GM19468 (cell line): ENCODE measurements around the gene MGAT4C.
"Not testable (repeated sequence)": the region's sequence is repeated elsewhere in the genome, so short reads cannot be mapped to it uniquely, and the experiment has no call there.

ENCODE experiments used
- ATAC-seq: cut with Tn5 transposase; IDR thresholded peaks from one replicate; pipeline ENCODE4 v1.9.1; 2021; ENCODE audit warnings: mild to moderate bottlenecking, moderate library complexity, moderate number of reproducible peaks; ENCODE audit not compliant: unreplicated experiment; ENCODE audit errors: extremely low read depth

The MGAT4C gene

DNA sequence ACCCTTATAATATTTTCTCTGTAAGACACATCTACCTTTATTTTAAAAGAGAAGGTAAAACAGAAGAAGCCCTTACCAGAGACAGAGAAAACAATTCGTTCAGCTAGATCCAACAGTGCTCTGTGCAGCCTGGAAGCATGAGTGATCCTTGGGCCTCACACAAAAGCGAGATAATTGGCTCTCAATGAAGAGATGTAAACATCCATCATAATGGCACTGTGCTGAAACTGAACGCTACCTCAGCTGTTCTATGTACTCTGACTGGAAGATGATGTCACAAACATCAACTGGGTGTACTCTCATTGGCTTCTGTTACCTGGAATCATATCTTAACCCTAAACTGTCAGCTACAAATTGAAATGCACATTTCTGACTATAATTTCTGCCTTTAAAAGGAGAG lies at the start of gene MGAT4C:
Gene MGAT4C, minus strand, starts transcription at position 229 of the 400 bp plus-strand sequence.
- ATAC-seq, result no peak

DNA sequence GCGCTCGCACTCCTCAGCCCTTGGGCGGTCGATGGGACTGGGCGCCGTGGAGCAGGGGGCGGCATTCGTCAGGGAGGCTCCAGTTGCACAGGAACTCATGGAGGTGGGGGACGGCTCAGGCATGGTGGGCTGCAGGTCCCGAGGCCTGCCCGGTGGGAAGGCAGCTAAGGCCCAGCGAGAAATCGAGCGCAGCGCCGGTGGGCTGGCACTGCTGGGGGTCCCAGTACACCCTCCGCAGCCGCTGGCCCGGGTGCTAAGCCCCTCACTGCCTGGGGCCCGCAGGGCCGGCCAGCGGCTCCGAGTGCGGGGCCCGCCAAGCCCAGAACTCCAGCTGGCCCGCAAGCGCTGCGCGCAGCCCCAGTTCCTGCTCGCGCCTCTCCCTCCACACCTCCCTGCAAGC lies 40.2 kb upstream of the MGAT4C start:
- not testable (repeated sequence) for ATAC-seq

DNA sequence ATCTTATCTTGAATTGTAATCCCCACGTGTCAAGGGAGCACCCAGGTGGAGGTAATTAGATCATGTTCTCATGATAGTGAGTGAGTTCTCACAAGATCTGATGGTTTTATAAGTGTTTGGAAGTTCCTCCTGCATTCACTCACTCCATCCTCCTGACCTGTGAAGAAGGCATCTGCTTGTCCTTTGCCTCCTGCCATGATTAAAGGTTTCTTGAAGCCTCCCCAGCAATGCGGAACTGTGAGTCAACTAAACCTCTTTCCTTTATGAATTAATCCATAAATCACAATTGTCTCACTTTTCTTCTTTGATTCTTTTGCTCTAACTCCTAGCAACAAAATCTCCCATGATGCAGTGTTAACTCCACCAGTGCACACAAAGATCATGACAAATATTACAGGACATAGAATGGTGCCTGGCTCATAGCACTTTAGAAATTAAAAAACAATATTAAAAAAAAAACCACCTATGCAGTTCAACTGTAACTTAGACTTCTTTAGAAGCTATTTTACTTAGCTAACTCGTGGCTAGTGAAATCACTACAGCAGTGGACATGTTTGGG lies 37.6 kb upstream of the MGAT4C start:
- ATAC-seq, result no peak

DNA sequence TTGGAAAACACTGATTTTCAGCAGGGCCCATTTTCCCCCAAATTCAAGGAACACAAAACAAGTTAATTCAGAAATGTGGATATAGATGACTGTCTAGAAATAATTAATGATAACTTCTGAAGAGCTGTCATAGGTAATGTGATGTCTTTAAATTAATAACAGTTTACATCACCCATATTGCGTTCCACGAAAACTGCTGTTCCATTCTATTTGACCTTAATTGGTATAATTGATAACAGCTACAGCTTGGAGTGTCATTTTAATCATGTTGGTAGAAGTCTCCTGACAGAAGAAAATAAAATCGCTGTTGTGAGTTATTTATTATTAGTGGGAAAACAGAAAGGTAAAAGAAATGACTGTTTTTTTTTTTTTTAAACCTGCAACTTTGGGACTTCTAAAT lies 36.3 kb upstream of the MGAT4C start:
- no peak for ATAC-seq

DNA sequence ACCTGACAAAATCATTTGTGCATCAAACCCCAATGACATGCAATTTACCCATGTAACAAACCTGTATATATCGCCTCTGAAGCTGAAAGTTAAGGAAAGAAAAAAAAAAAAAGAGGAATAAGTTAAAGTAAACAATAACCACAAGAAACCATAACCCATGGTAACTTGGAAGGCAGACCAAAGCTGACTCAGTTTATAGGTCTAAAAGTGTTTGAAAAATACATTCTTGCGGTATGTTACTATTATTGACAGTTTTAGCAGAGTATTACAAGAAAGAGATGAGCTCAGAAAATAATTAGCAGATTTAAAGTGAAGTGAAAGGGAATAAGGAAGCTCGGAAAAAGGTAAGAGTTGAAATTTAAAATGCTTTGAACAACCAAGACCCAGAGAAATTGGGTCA lies 34.4 kb upstream of the MGAT4C start:
- no peak for ATAC-seq

DNA sequence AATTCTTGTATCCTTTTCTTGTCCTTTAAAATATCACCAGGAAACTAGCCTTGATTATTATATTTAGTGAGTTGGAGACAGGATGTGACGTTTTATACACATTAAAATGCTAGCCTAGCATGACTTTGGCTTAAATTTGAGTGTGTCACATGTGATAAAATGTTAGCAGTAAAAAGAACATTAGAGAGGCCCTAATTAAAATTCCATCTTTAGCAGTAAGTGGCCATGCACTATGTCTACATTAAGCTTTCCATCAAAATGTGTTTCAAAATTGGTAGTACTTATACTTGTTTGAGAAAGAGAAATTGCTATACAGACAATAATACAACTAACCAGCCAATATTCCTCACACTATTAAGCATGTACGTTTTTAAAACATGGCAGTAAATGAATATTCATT lies 29.9 kb upstream of the MGAT4C start:
- no peak for ATAC-seq

DNA sequence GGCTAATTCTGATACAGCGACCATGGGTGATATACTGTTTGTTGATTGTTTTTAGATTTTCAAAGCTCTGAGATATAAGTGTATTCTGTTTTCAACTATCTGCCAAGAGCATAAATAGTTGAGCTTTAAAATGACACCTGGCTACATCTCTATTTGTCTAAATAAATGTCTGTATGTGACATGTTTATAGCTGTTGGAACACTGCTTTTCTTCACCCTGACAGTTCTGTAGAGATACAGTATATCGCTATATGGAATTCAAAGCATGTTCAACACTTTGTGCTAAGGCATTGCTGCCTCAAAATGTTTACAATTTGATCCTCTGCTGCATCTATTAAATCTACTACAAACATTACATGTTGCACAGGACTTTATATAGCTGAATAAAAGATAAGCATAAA lies 27.4 kb upstream of the MGAT4C start:
- no peak for ATAC-seq

DNA sequence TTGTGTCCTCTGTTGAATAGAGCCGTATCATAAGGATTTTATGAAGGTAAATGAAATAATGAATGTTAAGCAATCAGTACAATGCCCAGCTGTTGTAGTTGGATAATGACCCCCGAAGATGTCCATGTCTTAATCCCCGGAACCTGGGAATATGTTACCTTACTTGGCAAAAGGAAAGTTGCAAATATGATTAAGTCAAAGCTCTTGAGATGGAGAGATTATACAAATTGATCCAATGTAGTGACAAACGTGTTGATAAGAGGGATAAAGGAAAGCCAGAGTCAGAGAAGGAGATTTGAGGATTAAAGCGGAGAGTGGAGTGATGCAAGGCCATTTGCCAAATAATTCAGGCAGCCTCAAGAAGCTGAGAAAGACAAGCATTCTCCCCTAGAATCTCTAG lies 19.2 kb upstream of the MGAT4C start:
- ATAC-seq, result no peak

DNA sequence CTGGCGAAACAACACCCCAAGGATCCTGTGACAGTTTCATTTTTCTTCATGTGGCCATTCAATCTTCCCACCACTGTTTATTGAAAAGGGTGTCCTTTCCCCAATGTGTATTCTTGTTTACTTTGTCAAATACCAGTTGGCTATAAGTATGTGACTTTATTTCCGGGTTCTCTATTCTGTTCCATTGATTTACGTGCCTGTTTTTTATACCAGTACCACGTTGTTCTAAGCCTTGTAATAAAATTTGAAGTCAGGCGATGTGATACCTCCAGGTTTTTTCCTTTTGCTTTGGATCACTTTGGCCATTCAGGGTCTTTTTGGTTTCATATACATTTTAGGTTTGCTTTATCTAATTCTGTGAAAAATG lies 9.1 kb upstream of the MGAT4C start:
- no peak for ATAC-seq

DNA sequence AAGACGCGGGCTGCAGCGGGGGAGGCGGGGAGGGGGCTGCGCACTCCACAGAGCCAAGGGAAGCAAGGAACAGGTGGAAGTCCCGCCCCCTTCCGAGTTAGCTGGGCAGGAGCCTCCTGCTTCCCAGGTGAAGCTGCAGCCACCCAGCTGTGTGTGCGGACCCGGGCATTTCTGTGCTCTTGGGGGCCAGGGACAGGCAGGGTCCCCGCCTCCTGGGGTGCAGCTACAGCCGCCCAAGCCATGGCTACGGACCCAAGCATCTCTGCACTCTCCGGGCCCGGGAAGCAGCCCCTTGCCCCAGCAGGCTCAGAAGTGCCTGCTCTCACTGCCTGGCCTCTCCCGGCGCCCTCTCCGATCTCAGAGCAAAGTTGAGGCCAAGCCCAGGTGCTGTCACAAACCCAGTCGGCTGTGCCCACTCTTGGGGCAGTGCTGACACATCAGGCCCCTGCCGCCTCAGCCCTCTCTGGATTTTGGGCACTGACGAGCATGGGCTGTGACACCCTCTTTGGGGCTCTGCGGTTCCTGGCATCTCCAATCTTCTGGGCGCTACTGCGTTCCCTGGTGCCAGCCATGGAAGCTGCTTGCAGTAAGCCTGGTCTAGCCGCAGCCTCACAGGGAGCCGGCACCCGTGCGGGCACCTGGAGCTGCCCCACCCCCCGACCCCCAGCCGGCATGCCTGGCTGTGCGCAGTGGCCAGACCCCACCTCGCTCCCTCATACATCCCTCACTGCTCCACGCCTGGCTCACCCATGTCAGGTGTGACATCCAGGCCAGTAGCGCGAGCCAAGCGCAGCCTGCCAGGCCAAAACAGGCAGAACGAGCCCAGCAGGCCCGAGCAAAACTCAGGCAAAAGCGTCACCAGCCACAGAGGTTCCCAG lies 8.5 kb upstream of the MGAT4C start:
- no peak for ATAC-seq

DNA sequence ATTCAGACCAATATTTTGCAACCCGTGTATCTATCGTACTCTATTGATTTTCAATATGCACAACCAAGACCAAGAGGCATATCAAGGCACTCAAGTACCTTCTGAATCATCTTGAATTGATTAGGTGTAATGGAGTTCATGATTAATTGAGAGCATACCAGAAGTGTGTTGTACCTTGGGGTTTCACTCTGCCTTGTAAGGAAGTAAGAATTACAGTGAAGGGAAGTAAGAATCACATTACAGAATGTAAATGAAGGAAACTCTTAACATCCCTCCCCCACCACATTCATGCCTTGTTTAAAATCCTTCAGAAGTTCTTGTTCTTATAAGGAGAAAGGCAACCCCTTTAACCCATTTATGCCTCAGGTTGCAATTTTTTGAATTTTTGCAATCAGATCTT lies 5.4 kb upstream of the MGAT4C start:
- ATAC-seq, result no peak

DNA sequence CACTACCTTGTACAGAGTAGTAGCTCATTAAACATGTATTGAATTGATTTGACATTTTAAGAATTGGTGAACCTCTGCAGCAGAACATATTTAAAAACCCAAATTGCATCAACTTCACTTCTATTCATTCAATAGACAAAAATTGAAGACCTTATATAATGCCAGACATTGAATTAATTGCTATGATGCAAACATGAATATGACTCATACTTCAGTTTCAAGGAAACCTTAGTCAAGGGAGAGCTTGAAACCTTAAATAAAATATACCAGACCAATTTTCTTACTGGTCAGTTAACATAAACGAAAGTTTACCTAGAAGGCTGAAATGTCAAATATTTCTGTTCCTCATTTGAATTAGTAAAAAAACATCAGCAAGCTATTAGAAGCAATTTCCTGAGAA lies 5.0 kb upstream of the MGAT4C start:
- no peak for ATAC-seq

DNA sequence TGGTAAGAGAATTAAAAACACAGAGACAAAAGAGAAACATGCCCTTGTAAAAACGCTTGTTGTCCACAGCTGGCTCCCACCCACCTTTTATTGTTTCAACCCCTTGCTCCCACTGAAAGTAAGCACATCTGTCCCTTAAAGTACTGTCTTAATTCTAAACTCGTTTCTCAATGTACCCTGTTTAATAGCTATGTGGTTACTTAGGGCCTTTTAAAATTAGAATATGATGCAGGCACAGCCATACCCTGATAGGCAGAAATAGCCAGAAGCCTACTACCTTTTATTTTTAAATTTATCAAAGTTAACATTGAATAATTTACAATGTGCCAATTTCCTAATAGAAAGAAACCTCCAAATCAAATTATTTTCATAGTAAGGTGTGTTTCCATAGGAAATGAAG lies 4.0 kb upstream of the MGAT4C start:
- ATAC-seq, result no peak

DNA sequence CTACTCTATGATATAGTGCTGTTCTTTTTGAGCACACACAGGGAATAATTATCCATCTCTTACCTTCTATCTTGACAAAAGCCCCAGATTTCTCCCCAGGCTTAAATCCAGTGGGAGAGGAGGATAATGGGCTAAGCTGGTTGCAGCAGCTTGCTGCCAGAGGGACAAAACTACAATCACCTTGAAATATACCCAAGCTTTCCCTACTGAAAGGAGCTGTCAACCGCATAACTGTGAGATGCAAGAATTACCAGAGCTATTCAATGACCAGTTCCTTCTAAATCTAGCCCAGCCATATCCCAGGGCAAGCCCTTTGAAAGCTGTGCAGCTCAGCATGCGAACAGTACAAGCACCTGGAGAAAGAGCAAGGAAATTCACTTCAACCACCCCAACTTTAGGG lies 943 bp upstream of the MGAT4C start:
- no peak for ATAC-seq

DNA sequence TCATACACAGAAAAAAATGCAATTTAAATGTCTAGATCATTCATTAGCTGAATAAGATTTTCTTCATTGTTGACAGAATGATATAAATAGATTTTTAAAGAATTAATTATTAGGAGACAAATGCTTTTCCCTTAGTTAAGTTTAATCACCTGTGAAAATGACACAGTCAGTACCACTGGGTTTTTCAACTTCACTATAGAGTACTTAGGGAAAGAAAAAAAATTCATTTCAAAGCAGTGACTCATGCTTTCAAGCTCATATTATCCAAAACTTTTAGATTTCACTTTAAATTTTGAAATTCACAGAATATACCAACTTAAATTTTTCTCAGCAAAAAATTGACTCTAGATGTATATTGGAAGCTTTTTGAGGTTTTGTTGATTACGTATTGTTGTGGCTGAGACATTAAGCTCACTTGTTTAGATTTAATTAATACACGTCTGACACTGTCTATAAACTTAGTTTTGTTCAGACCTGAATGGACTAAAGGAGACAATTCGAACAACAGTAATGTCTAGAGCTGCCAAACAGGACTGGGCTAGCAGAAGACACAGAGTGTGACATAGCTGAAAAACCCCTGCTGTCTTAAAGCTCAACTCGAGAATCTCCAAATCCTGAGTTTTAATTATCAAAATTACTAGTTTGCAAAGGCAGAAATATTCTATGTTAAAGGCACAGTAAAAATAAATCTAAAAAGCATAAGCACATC lies 1.6 kb downstream of the MGAT4C start:
- ATAC-seq, result no peak

DNA sequence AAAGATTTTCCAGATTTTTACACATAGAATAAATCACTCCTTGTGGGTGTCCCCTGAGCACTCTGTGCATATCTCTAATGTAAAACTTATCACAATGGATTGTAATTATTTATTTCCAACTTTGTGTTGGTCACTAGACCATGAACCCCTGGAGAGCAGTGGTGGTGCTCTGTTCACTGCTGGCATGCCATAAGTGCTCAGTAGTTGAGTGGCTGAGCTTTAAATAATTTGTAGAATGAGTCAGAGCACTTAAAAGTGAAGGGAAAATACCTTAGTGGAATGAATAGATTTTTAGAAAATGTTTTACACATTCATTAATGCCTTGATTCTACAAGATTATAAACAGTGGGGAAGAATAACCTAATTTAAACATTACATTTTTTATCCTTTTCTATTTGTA lies 6.3 kb downstream of the MGAT4C start:
- no peak for ATAC-seq

DNA sequence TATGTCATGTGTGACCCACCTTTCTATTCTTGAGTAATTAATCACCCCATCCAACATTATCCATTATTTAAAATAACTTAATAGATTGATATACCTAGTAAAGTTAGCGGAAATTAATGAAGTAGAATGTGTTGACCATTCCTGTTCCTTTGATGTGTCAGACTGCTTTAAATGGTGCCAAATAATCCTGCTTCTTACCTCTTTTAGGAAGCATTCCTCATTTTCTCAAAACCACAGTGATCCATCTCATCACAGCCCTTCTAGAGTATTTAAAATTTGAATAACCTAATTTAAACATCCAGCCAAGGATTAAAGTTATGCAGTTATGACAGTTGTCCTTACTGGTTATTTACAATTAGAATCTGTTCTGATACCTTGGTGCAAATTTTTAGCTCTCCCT lies 6.9 kb downstream of the MGAT4C start:
- ATAC-seq, result no peak

DNA sequence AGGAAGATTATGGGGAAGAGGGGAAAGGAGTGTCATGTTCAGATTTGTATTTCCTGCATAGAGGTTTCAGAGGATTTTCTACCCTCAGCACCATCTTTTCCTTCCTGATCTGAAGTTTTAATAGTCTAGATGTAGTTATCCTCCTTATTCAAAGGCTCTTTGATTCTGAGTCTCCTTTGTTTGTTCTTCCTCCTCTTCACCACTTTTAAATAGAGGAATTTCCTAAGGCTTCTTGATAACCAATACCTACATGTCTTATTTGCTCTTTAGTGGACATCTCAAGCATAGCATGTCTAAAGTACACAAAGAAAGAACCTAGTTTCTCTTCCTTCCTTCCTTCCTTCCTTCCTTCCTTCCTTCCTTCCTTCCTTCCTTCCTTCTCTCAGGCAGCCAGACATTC lies 8.3 kb downstream of the MGAT4C start:
- no peak for ATAC-seq

DNA sequence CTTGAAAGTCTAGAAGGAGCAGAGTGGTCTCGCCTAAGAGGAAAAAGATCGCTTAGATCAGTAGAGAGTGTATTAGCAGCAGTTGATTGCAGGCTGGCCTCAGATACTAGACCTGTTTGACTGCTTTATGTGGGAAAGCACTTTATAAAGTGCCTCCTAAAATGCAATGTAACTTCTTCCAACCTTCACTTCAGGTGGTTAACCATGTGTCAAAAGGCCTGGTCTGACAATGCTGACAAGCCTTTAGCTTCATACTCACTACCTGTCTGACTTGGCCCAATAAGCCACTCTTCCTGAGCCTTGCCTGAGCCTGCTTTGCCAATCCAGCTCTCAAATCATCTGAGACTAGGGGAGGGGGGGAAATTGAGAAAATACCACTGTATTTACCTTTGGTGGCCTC lies 14.6 kb downstream of the MGAT4C start:
- ATAC-seq, result no peak

DNA sequence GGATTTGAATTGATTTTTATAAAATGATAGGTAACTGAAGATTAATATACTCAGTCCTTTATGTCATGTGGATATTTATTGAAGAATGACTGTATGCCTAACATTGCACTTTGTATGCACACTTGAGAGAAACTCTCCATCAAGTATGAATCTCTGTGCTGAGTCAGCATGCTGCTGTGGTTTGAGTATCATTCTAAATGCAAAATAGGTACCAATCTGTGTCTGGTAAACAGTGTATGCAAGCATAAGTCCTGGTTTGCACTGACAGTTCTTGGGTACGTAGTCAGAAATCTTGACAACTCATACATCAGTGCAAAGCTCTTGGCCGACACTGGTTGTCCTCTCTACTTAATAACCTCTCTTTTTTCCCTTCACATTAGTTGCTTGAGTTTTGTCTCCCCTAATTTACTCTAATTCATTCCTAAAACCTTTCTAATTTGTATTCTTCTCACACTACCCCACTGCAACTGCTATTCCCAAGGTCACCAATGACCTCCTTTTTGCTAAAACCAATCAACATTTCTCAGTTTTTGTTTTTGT lies 21.8 kb downstream of the MGAT4C start:
- ATAC-seq, result no peak

DNA sequence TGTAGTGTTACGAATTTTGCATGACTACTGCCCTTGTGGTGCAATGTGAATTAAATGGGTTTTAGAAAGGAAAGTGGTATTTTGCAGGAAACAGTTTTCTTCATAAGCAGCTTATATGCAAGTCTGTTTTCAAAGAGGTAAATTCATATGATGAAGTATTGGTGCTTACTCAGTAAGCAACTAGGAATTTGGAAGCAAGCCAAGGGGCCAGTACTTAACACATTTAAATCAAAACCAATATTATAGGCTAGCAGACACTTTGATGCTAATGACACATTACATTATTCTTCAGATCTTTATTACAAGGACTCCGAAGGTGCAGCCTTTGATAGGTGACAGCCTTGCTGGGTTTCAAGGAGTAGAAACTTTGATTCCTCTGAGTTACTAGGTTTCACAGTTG lies 23.1 kb downstream of the MGAT4C start:
- no peak for ATAC-seq
